Activated T-cell treated with anti-CD3 and anti-CD28 coated beads for 24 hours (primary cell): ENCODE results near the gene MAP3K7CL.
"Not testable (repeated sequence)": the region's sequence is repeated elsewhere in the genome, so short reads cannot be mapped to it uniquely, and the experiment has no call there.

Experiments used
- DNase-seq: peaks from one replicate; pipeline ENCODE4 v3.0.0-alpha.2; 2020; ENCODE audit warnings: low read depth

MAP3K7CL gene

DNA sequence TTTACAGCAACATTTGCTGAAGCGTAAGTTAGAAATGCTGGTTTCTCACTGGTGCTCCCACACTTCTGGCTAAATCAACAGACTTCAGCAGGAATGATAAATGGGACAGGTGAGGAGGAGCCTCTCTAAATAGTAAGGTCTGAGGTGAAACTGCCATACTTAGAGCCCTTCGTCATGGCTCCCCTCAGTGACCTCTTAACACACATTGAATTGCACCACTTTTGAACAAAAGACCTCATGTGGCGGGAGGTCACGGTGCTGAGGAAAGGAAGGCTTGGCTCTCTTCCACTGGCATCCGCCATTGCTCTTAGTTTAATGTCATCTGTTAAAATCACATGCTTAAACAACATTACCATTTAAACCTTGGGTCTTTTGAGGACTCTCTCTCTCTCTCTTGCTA lies 3.4 kb downstream of the MAP3K7CL start:
- DNase-seq: no peak

DNA sequence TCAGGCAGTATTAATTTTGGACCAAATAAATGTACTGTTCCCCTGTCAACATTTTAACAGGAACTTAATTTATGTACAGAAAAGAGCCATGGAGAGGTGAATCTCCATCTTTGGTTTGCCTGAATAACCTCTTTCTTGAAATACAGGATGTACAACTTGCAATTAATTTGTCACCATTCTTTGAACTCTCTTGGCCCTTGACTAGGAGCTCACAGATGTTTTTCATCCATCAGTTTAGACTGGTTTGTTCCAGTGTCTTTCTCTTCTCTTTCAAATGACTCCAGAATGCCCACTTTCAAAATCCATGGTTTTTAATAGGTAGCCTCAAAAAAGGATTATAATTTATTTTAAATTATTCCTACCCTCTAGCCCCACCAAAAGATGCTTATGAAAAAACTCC lies 5.0 kb downstream of the MAP3K7CL start:
- DNase-seq: no peak

DNA sequence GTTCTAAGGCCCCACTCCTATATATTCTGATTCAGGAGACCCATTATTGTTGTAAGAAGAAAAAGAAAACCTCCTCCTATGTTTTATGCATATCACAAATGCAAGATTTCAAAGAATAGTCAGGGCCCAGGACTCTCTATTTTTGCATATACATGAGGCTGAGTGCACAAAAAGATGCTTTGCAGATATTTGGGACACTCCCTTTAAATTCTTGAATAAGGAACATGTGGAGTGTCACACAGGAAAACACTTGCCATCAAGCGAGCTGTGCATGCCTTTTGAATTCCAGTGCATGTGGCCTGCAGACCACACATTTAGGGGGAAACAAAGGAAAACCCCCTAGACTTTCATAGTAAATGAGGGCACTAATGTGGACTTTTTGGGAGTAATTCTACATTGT lies 5.6 kb downstream of the MAP3K7CL start:
- no peak for DNase-seq

DNA sequence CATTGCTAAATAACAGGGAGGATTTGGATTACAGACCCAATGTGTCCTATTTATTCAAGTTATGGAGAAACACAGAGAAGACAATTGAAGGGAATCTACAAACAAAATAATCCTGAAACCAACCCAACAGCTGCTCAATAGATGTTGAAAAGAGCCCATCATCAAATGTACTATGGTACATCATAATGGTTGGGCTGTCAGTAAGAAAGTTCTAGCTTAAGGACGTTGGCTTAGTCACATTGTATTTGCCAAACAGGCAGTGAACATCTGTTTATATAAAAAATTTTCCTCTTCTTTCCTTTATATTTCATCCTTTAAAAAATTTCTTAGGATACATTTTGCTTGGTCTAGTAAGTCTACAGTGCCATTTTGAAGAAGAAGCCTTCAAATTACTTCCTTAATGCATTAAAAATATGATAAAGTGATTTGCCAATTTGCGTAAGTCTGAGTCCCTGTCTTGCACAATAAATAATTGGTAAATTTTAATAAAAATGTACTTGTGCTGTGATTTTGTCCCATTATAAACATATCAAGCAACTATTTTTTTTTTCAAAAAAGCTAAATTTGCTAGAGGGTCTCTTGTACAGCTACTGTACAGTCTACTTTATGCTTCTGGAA lies 14.4 kb downstream of the MAP3K7CL start:
- no peak for DNase-seq

DNA sequence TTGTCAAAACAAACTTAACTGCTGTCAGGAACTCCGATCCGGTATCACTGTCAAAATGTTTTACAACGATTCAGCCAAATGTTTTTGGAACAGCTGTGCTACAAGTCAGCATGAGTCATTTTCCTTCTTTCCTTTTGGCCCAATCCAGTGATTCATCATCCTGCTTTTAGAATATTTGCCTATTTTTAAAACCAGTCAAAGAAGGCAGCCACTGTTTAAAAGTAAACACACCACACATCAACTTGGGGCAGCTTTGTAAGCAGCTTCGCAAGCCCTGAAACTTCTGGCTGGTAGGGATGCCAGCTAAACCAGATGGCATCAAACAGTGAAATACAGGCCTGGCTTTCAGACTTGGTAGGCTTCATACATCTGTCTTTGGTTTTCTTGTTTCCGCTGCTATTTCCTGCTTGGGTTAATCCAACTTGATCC lies 14.9 kb downstream of the MAP3K7CL start:
- no peak for DNase-seq

DNA sequence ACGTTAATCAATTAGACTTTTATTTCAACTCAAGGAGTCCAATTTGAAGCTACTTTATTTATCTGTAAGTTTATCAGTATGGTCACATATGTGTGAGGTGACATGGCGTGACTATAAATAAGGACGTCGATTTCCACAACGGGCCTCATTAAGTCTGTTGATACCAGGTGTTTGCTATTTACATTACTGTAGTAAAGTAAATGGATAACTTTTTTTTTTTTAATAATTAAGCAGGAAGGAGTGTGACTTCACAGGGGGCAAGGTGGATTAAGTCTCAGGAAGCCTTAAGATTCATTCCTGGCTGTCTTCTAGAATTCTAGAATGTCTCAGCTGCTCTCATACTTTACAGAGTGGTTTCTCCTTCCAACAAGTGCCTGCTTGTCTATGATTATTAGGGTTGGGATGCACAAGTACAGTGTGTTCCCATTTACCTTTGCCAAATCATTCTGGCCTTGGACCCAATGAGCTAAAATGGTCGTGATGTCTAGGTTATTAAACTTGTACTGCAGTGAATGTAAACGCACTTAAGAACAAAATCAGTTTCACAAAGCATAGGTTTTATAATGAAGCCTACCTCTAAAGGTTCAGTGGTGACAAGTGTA lies 15.5 kb downstream of the MAP3K7CL start:
- DNase-seq: no peak

DNA sequence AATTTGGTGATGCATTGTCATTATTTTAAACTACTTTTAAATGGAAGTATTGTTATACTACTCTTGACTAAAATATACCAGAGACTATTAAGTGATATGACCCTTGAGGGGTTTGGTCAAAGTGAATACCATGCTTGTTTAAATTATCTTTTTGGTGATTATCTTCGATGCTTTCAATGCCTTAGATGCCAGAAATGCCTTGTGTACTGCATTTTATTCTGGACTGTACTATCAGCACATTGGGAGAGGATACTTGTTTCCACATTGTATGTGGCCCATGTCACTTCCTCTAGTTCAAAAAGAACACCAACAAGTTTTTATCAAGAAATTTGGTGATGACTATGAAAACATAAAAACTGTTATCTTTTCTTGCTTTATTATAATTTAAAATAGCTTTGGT lies 16.3 kb downstream of the MAP3K7CL start:
- no peak for DNase-seq

DNA sequence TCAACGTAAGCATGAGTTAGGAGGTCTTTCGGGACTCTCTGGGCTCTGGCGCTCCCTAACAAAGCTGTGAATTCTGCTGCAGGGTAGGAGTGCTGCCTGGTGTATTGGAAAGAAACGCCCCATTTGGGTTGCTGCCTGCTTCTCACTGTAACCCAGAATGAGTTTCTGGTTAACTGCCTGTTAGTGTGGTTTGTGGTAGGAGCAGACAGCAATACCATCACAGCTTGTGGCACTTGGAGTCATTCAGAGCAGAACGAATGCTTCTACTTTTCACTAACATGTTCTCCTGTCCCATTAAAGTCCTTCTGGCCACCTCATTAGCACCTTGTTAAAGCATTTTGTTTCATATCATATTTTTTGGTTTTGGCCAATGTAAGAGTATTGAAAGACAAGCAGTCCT lies 18.1 kb downstream of the MAP3K7CL start:
- no peak for DNase-seq

DNA sequence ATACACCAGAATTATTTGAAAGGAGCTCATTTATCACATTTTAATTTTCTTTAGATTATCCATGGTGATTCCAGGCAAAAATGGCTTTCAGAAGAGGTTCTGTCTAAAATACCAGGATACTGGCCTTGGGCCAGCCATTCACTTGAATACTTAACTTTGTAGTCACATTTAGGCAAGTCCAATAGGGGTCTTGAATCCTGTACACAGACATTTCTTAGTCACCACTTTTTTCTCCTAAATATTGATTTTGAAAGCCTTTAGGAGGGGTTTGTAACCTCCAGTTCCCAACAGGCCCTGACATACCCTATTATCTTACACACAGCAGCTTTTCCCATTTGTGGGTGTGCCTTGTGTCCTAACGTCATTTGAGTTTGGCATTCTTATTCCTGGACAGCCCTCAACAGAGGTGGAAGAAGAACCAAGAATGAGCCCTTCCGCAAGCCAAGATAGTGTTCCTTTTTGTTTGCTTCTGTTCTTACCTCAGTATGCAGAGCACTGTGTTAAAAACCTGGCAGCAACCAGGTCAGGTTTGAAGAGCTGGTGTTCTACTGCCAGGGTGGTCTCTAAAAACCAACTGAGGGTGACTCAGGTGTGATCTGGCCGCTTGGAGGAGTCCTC lies 19.5 kb downstream of the MAP3K7CL start:
- no peak for DNase-seq

DNA sequence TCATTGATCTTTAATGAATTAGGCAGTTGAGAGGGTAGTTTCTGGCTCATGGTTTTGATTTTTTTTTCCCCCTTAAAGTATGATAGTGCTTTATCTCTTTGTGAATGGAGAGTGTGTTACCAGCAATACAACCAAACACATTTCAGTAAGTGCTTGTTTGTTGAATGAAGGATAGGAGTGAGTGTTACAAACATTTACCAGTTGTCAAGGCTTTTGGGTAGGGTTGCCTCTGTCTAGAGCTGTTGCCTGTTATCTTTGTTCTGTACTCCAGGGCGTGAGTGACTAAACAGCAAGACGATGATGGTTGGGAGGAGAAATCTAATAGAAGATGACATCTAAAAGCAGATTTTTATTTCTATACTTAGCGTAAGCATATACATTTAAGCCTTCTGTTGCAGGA lies 21.5 kb downstream of the MAP3K7CL start:
- no peak for DNase-seq

DNA sequence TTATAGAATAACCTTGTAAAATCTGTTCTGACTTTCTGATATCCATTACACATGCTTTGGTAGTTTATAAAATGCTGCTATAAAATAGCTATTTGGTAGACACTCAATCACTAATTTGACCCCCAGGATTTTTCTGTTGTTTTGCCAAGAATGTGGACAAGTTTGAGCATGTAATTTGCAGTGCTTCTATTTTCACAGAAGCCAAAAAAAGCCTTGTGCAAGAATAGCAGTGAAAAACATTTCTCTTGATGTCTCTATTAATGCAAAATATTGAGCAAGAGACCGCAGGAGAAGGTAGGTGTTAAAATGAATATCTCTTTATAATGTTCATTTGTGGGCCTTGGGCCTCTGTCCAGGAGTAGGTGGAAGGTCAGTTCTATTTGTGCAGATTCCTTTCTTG lies 22.5 kb downstream of the MAP3K7CL start:
- no peak for DNase-seq

DNA sequence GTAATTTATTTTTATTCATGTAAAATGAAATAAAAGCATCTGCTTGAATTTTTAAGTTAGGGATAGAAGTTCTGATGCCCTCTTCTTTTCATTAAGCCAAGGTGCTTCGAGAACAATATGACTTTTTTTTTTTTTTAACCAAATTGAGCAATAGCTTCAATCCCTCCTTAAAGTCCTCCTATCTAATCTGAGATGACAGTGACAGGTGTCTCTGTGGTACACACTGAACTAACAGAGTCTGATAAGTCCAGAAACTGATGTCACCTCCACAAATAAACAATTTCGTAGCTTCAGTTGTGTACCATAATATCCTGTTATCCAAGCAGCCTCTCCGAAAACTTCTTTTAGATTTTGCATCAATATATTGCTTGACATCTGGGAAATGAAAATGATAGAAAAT lies 23.8 kb downstream of the MAP3K7CL start:
- DNase-seq: no peak

DNA sequence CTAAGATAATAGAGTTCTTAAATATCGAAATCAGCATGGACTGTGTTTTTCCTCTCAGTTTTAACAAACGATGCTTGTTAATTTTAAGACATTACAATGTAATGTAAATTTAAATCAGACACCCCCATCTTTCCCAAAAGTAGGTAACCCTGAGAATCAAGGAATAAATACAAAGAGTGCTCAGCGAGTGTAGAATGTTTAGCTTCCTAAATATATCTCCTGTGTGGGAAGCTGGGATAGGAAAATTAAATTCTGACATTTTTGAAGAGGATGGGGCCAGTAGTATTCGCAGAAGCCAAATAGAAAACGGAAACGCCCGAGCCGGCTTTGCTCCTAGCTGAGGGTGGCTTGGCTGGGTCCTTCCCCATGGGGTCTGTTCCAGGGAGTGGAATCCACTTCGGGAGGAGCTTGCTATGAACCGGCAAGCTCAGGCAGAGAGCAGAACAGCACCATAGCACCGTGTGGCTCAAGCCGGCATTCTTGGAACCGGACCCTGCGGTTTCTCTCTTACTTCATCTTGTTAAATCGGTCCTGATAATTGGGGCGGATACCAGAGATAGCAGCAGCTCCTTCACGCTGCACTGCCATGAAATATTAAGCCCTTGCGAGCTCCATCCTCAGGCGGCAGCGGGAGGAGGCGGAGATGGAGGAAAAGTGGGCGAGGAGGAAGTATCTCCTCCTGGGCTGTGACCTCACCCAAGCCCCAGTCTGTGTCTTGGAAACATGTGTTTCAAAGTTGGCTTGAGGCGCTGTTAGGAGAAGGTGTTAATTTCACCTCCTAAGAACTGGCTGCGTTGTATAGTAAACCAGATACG lies 24.9 kb downstream of the MAP3K7CL start:
- DNase-seq: no peak

DNA sequence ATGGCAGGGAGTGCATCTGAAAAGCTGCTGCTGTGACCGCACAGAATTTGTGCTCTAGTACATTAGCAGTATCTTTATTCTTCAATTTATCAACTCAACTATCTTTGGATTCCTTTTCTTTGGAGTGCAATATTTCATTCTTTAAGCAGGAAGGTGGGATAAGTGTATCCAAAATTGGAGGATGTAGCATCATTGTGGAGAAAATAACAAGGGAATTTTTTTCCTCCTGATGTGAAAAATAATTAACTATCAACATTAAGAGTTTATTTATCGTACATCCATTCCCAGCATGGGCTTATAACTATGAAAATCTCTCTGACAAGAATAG lies 25.5 kb downstream of the MAP3K7CL start:
- DNase-seq: no peak

DNA sequence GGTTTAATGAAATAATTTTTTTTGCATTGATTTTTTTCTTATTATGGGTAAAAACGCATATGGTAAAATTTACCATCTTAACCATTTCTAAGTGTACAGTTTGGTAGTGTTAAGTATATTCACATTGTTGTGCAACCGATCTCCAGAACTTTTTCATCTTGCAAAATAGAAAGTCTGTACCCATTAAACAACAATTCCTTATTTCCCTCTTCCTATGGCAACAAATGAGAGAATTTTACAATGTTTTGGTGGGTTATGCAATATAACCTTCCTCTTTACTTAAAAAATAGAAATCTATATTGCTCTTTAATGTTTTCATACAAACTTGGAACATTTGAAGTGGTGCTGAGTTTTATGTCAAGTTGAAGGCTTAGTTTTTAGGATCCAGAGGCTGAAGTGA lies 26.6 kb downstream of the MAP3K7CL start:
- no peak for DNase-seq

DNA sequence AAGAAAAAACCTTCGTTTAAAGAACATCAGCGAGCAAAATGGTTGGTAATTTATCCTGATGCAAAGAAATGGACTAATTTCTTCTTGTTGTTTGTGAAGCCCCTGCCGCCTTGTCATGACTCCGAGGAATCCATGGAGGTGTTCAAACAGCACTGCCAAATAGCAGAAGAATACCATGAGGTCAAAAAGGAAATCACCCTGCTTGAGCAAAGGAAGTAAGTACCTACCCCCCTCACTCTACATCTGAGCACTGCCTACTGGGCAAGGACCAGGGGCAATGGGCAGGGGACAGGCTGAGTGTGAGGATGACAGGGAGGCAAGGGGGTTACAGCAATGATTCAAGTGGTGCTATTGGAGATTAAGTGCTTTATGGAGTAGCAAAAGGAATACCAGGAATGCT lies 29.4 kb downstream of the MAP3K7CL start:
- DNase-seq: no peak

DNA sequence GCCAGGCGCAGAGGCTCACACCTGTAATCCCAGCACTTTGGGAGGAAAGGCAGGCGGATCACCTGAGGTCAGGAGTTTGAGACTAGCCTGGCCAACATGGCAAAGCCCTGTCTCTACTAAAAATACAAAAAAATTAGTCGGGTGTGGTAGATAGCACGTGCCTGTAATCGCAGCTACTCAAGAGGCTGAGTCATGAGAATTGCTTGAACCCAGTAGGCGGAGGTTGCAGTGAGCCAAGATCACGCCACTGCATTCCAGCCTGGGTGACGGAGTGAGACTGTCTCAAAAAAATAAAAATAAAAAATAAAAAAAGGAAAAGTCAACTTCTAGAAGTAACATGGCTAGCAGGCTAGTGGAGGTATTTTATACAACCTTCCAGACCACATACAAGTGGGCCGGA lies 32.4 kb downstream of the MAP3K7CL start:
- DNase-seq: not testable (repeated sequence)

DNA sequence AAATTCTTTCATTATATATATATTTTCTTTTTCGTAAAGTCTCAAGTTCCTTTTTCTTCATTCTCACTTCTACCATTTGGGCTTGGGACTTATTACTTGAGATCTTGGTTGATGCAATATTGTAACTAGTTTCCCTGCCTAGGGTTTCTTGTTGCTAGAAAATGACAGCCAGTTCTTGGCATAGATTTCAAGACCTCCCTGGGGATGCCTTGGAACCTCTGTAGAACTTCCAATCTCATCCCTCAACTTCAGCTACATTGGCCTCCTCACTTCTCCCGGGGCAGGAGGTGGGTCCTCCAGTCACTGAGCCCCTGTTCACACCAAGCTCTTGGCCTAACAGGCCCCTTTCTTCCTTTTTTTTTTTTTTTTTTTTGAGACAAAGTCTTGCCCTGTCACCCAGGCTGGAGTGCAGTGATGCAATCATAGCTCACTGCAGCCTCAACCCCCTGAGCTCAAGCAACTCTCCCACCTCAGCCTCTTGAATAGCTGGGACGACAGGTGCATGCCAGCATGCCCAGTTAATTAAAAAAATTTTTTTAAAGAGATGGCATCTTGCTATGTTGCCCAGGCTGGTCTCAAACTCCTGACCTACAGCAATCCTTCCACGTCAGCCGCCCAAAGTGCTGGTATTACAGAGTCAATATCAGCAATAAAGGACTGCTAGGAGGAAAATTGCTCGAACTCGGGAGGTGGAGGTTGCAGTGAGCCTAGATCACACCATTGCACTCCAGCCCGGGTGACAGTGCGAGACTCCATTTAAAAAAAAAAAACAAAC lies 33.1 kb downstream of the MAP3K7CL start:
- DNase-seq: no peak

DNA sequence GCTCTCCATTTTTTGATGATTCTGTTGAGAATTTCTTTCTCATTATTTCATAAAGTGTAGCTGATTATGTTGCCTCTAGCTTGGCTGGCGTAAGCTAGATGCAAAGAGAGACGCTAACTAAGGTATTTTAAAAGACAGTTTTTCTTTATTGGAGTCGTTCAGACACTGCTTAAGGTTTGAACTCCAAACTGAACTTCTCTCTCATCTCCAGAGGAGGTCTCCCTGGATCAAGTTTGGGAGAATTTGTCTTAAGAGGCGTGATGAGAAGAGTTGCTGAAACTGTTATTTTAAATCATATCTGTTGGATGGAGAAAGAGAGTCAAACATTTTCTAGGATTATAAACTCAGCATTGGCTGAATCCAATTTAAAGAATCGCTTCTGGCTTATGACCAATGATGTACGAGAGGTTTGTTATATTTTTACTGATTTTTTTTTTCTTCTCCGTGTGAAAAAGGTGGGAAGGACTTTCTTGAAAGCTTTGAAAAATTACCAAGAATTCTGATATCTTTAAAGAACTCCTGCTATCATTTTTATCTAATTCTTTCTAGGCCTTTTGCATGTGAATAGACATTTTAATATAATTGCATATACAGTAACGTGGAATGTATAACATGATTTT lies 34.0 kb downstream of the MAP3K7CL start:
- no peak for DNase-seq

DNA sequence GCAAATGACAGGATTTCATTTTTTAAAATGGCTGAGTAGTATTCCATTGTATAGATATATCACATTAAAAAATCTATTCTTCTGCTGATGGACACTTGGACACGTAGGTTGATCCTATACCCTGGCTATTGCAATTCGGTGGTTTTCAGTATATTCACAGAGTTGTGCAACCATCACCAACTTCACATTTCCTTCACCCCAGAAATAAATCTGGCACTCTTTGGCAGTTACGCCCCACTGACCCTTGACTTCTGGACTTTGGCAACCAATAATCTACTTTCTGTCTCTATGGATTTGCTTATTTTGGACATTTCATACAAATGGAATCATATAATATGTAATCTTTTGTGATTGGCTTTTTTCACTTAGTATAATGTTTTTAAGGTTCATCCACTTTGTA lies 35.9 kb downstream of the MAP3K7CL start:
- no peak for DNase-seq

DNA sequence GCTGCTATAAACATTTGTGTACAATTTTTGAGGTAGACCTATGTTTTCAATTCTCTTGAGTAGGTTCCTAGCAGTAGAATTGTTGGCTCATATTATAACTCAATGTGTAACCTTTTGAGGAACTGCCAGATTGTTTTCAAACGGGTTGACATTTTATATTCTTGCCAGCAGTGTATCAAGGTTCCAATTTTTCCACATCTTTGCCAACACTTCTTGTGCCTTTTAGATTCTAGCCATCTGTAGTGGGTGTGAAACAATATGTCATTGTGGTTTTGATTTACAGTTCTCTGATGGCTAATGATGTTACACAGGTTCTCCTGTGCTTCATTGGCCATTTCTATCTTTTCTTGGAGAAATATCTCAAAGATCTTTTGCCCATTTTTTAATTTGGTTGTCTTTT lies 36.4 kb downstream of the MAP3K7CL start:
- DNase-seq: no peak

DNA sequence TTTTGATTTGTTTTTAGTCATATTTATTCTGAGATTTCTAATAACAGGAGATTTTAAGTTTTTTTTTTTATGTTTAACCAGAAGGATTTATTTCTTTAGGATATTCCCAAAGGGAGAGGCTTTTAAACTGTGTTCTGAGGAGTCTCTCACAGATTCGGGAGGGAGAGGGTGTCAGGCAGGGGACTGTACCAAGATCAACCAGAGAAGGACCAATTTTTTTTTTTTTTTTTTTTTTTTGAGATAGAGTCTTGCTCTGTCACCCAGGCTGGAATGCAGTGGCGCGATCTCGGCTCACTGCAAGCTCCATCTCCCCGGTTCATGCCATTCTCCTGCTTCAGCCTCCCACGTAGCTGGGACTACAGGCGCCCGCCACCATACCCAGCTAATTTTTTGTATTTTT lies 37.0 kb downstream of the MAP3K7CL start:
- DNase-seq: not testable (repeated sequence)
